ENCODE measurements around the gene CHM. TPM values are rescaled to one million over a fixed set of nuclear protein-coding genes. Genes with fewer than 3 reads are reported as not detected.

Gene CHM
- polyA plus RNA-seq, 3 donors = 6.0 to 7.7 (median 6.6) TPM

GRCh38 chrX:85930099-85930498 lies 117.3 kb downstream of the CHM start:
- no peaks in the 10 kb centered on the region for H3K4me1 Mint-ChIP-seq
- no peaks in the 10 kb centered on the region for H3K9me3 ChIP-seq (replicated peaks in 1 of 2; ENCODE audit: control insufficient read depth in 1 of 2, insufficient read depth in 1 of 2, low read length in 2 of 2)
- peaks cover 2 to 5% of the 10 kb centered on the region in 2 donors for H3K36me3 Mint-ChIP-seq
- no peak for DNase-seq
- H4K20me1 ChIP-seq (ENCODE audit: insufficient read depth, low read length) = no peaks in the 10 kb centered on the region
- no peaks in the 10 kb centered on the region for H3K27me3 Mint-ChIP-seq (ENCODE audit: low read depth in 3 of 3)
- no peak overlapping the region for H3K27ac ChIP-seq (ENCODE audit: low read depth in 1 of 2, low read length in 2 of 2)
- intact Hi-C loops (cut with micrococcal nuclease) = no loop called here
- no peak overlapping the region for H3K27ac Mint-ChIP-seq
- H3K9ac ChIP-seq (ENCODE audit: insufficient read depth, low read length, poor library complexity, severe bottlenecking) = no peak overlapping the region
- no peak for TF ChIP-seq CTCF (IDR thresholded peaks at IDR 0.05)
- H3K79me2 ChIP-seq (ENCODE audit: insufficient read depth, low read length) = no peaks in the 10 kb centered on the region
- no peak overlapping the region for H3K4me3 ChIP-seq (replicated peaks in 1 of 3; ENCODE audit: low read depth in 2 of 3, low read length in 3 of 3)
- no peaks in the 10 kb centered on the region for H3K36me3 ChIP-seq (replicated peaks in 1 of 2; ENCODE audit: control insufficient read depth in 1 of 2, insufficient read depth in 2 of 2, low read length in 2 of 2)
- WGBS (ENCODE audit: insufficient coverage) = no CpG with 5 or more reads among the region's 3 CpGs
- H3K27me3 ChIP-seq (ENCODE audit: control insufficient read depth in 2 of 2, insufficient read depth in 2 of 2, low read length in 2 of 2) = no peaks in the 10 kb centered on the region
- no peak overlapping the region for H3K4me2 ChIP-seq (replicated peaks; ENCODE audit: extremely low read depth, low read length, poor library complexity, severe bottlenecking)
- H3K4me1 ChIP-seq (ENCODE audit: control insufficient read depth in 1 of 2, insufficient read depth in 2 of 2, low read length in 2 of 2) = no peaks in the 10 kb centered on the region
- no peak overlapping the region for H2AFZ ChIP-seq (ENCODE audit: insufficient read depth, low read depth, low read length, poor library complexity, severe bottlenecking)
- H3K9me3 Mint-ChIP-seq = peaks cover 0 to 1% (median 0%) of the 10 kb centered on the region in 7 donors
- H3K4me3 Mint-ChIP-seq = no peak overlapping the region

- H3K4me2 ChIP-seq (replicated peaks; ENCODE audit: extremely low read depth, low read length, poor library complexity, severe bottlenecking) = no peak overlapping the region
- TF ChIP-seq CTCF (IDR thresholded peaks at IDR 0.05) = no peak
- no peaks in the 10 kb centered on the region for H3K9me3 ChIP-seq (replicated peaks in 1 of 2; ENCODE audit: control insufficient read depth in 1 of 2, insufficient read depth in 1 of 2, low read length in 2 of 2)
- DNase-seq = no peak
- WGBS (ENCODE audit: insufficient coverage) = no CpG with 5 or more reads among the region's 1 CpG
- H3K36me3 ChIP-seq (replicated peaks in 1 of 2; ENCODE audit: control insufficient read depth in 1 of 2, insufficient read depth in 2 of 2, low read length in 2 of 2) = no peaks in the 10 kb centered on the region
- H3K4me1 Mint-ChIP-seq = peaks cover 3% of the 10 kb centered on the region
- H3K27ac ChIP-seq (ENCODE audit: low read depth in 1 of 2, low read length in 2 of 2) = no peak overlapping the region
- peaks cover 1 to 2% of the 10 kb centered on the region in 2 donors for H3K36me3 Mint-ChIP-seq
- no peaks in the 10 kb centered on the region for H3K27me3 ChIP-seq (ENCODE audit: control insufficient read depth in 2 of 2, insufficient read depth in 2 of 2, low read length in 2 of 2)
- no peak overlapping the region for H2AFZ ChIP-seq (ENCODE audit: insufficient read depth, low read depth, low read length, poor library complexity, severe bottlenecking)
- H4K20me1 ChIP-seq (ENCODE audit: insufficient read depth, low read length) = no peaks in the 10 kb centered on the region
- no peaks in the 10 kb centered on the region for H3K79me2 ChIP-seq (ENCODE audit: insufficient read depth, low read length)
- no peak overlapping the region for H3K27ac Mint-ChIP-seq
- no peaks in the 10 kb centered on the region for H3K4me1 ChIP-seq (ENCODE audit: control insufficient read depth in 1 of 2, insufficient read depth in 2 of 2, low read length in 2 of 2)
- H3K4me3 ChIP-seq (replicated peaks in 1 of 3; ENCODE audit: low read depth in 2 of 3, low read length in 3 of 3) = no peak overlapping the region
- no peak overlapping the region for H3K4me3 Mint-ChIP-seq
- H3K27me3 Mint-ChIP-seq (ENCODE audit: low read depth in 3 of 3) = no peaks in the 10 kb centered on the region
- peaks cover 0 to 1% (median 0%) of the 10 kb centered on the region in 7 donors for H3K9me3 Mint-ChIP-seq
- no peak overlapping the region for H3K9ac ChIP-seq (ENCODE audit: insufficient read depth, low read length, poor library complexity, severe bottlenecking)
- intact Hi-C loops (cut with micrococcal nuclease) = no loop called here
Measured at GRCh38 chrX:85928606-85929005, 118.8 kb downstream of the CHM start.

Measured in CD14-positive monocyte (primary cell).